ENCODE data around the gene WAPL.

DNA sequence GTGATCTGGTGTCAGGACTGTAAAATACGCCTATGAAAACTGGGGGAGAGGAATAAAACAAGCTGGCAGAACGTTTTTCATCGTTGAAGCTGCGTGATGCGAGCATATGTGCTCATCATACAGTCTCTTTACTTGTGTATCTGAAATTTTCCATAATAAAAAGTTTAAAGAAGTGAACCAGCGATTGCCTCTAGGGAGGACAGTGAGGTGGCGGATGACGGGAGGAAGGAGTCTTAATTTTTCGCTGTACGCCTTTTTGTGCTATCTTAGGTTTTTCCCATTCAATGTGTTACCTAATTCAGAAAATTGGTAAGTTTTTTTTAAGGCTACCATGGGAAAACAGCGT, 891 bp upstream of the WAPL start:
- TF ChIP-seq, protein P1, sequence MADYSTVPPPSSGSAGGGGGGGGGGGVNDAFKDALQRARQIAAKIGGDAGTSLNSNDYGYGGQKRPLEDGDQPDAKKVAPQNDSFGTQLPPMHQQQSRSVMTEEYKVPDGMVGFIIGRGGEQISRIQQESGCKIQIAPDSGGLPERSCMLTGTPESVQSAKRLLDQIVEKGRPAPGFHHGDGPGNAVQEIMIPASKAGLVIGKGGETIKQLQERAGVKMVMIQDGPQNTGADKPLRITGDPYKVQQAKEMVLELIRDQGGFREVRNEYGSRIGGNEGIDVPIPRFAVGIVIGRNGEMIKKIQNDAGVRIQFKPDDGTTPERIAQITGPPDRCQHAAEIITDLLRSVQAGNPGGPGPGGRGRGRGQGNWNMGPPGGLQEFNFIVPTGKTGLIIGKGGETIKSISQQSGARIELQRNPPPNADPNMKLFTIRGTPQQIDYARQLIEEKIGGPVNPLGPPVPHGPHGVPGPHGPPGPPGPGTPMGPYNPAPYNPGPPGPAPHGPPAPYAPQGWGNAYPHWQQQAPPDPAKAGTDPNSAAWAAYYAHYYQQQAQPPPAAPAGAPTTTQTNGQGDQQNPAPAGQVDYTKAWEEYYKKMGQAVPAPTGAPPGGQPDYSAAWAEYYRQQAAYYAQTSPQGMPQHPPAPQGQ (CRISPR knock-in tag; IDR thresholded peaks at IDR 0.05; ENCODE audit: borderline replicate concordance): no peak
- no peak for TF ChIP-seq FOXK2 (IDR thresholded peaks at IDR 0.05)
- TF ChIP-seq ZNF572 (CRISPR knock-in tag; IDR thresholded peaks at IDR 0.05): no peak
- no peak for TF ChIP-seq RFXANK (CRISPR knock-in tag; IDR thresholded peaks at IDR 0.05)
